H1 (cell line): ENCODE results near the gene ACACA. TPM values are rescaled to one million over a fixed set of nuclear protein-coding genes. Genes with fewer than 3 reads are reported as not detected.

Source experiments
- BRCA1 ChIP-seq: IDR thresholded peaks from 2 replicates; pipeline ENCODE4 v1.6.1; 2012; ENCODE audit warnings: low read depth, low read length, improper control_type of control experiment
- POLR2A ChIP-seq, 2 experiments: IDR thresholded peaks; 1 replicate in 1 of 2; 2 replicates in 1 of 2; pipeline ENCODE4 v1.6.1; 2011; ENCODE audit warnings: low read depth in 2 of 2, low read length in 2 of 2, mild to moderate bottlenecking in 2 of 2; ENCODE audit errors: control extremely low read depth in 1 of 2
- polyA plus RNA-seq, 7 experiments: library from polyadenylated mRNA; depleted of rRNA in 3 of 7; stranded (reverse) in 5 of 7; unstranded in 2 of 7; fragments of >200 nt in 5 of 7; fragments of 200-250 nt in 2 of 7; gene quantifications; 1 replicate in 5 of 7; 2 replicates in 1 of 7; 4 replicates in 1 of 7; pipeline versions ENCODE4 v1.2.1 to v1.2.3, GENCODE V29; 2011 to 2013; ENCODE audit warnings: missing spikeins in 2 of 7, mixed read lengths in 2 of 7
- total RNA-seq: library from RNA; stranded (reverse); fragmentation: NEBNext Ultra II Directional; extraction: Animal tissue kit (Norgen Biotek cat#: 25700); gene quantifications from 2 replicates; pipeline ENCODE4 v1.2.1, GENCODE V29; 2021
- TF ChIP-seq, protein P1 (sequence below): fragments of 300-600 bp; sonication (generic); IDR thresholded peaks from 2 replicates; pipeline ENCODE4 v1.7.1; 2012; ENCODE audit warnings: low read length, moderate library complexity, mild to moderate bottlenecking, inconsistent platforms; ENCODE audit not compliant: insufficient replicate concordance

The ACACA gene
- total and polyA plus RNA-seq, 2 of the 8 experiments (the other 6 are each of a cell fraction or from before 2014, with no cell fraction given): 74.0 to 160 TPM

DNA sequence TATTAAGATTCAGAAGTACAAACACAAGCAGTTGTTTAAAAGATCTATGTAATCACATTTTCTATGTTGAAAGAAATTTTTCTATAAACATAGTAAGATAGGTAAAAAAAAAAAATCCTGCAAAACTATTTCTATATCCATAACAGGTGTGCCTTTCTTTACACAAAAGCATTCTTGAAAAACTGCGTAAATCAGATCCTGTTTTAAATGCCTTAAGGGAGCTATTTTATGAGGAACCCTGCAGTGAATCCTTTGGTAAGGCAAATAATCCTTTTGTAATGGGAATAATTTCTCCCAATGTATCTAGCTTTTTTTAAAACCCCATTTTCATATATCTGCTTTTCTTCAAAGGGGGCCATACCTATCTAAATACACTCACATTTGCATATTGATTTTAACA lies 300.6 kb downstream of the ACACA start (continued):
- TF ChIP-seq, protein P1, sequence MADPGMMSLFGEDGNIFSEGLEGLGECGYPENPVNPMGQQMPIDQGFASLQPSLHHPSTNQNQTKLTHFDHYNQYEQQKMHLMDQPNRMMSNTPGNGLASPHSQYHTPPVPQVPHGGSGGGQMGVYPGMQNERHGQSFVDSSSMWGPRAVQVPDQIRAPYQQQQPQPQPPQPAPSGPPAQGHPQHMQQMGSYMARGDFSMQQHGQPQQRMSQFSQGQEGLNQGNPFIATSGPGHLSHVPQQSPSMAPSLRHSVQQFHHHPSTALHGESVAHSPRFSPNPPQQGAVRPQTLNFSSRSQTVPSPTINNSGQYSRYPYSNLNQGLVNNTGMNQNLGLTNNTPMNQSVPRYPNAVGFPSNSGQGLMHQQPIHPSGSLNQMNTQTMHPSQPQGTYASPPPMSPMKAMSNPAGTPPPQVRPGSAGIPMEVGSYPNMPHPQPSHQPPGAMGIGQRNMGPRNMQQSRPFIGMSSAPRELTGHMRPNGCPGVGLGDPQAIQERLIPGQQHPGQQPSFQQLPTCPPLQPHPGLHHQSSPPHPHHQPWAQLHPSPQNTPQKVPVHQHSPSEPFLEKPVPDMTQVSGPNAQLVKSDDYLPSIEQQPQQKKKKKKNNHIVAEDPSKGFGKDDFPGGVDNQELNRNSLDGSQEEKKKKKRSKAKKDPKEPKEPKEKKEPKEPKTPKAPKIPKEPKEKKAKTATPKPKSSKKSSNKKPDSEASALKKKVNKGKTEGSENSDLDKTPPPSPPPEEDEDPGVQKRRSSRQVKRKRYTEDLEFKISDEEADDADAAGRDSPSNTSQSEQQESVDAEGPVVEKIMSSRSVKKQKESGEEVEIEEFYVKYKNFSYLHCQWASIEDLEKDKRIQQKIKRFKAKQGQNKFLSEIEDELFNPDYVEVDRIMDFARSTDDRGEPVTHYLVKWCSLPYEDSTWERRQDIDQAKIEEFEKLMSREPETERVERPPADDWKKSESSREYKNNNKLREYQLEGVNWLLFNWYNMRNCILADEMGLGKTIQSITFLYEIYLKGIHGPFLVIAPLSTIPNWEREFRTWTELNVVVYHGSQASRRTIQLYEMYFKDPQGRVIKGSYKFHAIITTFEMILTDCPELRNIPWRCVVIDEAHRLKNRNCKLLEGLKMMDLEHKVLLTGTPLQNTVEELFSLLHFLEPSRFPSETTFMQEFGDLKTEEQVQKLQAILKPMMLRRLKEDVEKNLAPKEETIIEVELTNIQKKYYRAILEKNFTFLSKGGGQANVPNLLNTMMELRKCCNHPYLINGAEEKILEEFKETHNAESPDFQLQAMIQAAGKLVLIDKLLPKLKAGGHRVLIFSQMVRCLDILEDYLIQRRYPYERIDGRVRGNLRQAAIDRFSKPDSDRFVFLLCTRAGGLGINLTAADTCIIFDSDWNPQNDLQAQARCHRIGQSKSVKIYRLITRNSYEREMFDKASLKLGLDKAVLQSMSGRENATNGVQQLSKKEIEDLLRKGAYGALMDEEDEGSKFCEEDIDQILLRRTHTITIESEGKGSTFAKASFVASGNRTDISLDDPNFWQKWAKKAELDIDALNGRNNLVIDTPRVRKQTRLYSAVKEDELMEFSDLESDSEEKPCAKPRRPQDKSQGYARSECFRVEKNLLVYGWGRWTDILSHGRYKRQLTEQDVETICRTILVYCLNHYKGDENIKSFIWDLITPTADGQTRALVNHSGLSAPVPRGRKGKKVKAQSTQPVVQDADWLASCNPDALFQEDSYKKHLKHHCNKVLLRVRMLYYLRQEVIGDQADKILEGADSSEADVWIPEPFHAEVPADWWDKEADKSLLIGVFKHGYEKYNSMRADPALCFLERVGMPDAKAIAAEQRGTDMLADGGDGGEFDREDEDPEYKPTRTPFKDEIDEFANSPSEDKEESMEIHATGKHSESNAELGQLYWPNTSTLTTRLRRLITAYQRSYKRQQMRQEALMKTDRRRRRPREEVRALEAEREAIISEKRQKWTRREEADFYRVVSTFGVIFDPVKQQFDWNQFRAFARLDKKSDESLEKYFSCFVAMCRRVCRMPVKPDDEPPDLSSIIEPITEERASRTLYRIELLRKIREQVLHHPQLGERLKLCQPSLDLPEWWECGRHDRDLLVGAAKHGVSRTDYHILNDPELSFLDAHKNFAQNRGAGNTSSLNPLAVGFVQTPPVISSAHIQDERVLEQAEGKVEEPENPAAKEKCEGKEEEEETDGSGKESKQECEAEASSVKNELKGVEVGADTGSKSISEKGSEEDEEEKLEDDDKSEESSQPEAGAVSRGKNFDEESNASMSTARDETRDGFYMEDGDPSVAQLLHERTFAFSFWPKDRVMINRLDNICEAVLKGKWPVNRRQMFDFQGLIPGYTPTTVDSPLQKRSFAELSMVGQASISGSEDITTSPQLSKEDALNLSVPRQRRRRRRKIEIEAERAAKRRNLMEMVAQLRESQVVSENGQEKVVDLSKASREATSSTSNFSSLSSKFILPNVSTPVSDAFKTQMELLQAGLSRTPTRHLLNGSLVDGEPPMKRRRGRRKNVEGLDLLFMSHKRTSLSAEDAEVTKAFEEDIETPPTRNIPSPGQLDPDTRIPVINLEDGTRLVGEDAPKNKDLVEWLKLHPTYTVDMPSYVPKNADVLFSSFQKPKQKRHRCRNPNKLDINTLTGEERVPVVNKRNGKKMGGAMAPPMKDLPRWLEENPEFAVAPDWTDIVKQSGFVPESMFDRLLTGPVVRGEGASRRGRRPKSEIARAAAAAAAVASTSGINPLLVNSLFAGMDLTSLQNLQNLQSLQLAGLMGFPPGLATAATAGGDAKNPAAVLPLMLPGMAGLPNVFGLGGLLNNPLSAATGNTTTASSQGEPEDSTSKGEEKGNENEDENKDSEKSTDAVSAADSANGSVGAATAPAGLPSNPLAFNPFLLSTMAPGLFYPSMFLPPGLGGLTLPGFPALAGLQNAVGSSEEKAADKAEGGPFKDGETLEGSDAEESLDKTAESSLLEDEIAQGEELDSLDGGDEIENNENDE: peak; percentile 81
- TF ChIP-seq BRCA1: no peak
- no peak for TF ChIP-seq POLR2A (IDR thresholded peaks at IDR 0.05; ENCODE audit: control extremely low read depth in 1 of 2, low read depth in 2 of 2, low read length in 2 of 2)
- TF ChIP-seq, all 59 proteins: peak for 1
